D721Med (cell line): ENCODE data around the gene TP53BP2.
"Not testable (repeated sequence)": the region's sequence is repeated elsewhere in the genome, so short reads cannot be mapped to it uniquely, and the experiment has no call there.

Experiments used
- DNase-seq: peaks from one replicate; pipeline ENCODE4 v3.0.0; 2011; ENCODE audit warnings: low spot score; ENCODE audit not compliant: insufficient read length
- FAIRE-seq: peaks from 2 replicates; lab custom pipeline; 2011; peaks lifted over from hg19 to GRCh38; lab: Jason Lieb, UNC
- TF ChIP-seq, protein P1 (sequence below): IDR thresholded peaks from 2 replicates; pipeline ENCODE4 v1.5.1; 2012; ENCODE audit warnings: mild to moderate bottlenecking, control low read depth; ENCODE audit not compliant: insufficient read depth; ENCODE audit errors: missing control alignments

Gene TP53BP2

DNA sequence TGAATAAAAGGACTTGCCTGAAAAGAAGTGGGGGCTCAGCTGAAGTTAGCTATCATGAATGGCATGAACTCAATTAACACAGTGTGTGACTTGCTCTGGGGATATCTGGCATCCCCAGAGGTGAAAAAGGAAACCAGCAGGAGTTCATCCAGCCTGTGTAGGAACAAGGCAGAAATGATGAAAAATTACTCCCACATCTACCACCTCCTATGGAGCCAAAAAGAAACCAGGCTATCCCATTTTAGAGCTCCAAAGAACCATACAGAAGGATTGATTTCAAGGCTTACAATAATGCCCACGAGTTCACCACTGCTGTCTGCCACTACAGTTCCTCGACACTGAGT, 25.3 kb downstream of the TP53BP2 start:
- DNase-seq (no peak), FAIRE-seq (no peak)
- TF ChIP-seq, protein P1, sequence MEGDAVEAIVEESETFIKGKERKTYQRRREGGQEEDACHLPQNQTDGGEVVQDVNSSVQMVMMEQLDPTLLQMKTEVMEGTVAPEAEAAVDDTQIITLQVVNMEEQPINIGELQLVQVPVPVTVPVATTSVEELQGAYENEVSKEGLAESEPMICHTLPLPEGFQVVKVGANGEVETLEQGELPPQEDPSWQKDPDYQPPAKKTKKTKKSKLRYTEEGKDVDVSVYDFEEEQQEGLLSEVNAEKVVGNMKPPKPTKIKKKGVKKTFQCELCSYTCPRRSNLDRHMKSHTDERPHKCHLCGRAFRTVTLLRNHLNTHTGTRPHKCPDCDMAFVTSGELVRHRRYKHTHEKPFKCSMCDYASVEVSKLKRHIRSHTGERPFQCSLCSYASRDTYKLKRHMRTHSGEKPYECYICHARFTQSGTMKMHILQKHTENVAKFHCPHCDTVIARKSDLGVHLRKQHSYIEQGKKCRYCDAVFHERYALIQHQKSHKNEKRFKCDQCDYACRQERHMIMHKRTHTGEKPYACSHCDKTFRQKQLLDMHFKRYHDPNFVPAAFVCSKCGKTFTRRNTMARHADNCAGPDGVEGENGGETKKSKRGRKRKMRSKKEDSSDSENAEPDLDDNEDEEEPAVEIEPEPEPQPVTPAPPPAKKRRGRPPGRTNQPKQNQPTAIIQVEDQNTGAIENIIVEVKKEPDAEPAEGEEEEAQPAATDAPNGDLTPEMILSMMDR = no peak

DNA sequence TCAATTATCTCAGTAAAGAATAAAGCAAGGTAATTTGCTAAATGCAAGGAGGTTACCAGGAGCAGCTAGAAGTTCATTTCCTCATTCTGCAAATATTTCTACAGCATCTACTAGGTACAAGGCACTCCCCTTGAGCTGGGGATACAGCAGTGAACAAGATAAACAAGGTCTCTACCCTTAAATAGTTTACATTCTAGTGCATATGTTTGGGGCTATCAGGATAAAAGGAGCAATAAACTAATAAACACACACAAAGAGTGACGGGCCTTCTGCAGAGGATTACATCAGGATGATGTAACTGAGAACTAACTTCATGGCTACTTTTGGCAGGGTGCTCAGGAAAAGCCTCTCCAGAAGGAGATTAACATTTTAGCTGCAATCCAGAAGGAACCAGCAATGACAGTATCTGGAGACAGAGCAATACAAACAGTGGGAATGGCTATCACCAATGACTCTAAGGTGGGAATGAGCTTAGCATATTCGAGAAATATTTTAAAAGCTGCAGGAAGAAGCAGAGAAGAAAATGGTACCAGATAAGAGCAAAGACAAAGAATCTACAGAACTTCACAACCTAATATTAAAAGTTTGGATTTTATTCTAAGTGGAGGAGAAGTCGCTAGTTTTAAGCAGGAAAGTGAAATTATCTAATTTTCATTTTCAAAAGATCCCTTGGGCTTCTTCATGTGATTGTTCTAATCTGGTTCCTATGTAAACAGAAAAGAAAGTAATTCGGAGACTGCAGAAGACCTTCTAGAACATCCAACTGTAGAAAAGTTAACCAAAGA, 25.8 kb downstream of the TP53BP2 start:
- TF ChIP-seq, protein P1 = no peak
- FAIRE-seq = no peak
- no peak for DNase-seq

DNA sequence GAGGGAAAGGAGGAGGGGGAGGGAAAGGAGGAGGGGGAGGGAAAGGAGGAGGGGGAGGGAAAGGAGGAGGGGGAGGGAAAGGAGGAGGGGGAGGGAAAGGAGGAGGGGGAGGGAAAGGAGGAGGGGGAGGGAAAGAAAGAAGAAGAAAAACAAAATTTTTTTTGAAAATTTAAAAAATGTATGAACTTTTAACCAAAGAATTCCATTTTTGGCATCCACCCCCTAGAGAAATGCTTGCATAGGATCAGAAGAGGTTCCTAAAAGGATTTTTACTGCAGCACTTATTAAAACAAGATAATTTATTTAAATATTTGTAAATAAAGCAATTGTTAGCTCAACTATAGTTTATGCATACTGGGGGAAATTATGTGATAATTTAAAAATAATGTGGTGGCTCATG, 28.5 kb downstream of the TP53BP2 start:
- not testable (repeated sequence) for FAIRE-seq, DNase-seq

DNA sequence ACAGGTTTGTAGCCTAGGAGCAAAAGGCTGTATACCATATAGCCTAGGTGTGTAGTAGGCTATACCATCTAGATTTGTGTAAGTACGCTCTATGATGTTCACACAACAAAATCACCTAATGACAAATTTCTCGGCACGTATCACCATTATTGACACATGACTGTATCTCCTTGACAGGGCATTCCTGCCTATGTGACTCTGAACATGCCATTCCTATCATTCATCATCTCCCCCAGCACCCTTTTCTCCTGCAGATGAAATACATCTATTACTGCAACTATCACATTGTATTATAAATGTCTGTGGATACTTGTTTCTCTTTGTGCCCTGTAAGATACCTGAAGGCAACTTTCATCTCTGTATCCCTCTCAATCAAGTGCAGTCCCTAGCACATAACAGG, 29.9 kb downstream of the TP53BP2 start:
- FAIRE-seq (peak; percentile 64), DNase-seq (no peak)
- TF ChIP-seq, protein P1 = no peak

DNA sequence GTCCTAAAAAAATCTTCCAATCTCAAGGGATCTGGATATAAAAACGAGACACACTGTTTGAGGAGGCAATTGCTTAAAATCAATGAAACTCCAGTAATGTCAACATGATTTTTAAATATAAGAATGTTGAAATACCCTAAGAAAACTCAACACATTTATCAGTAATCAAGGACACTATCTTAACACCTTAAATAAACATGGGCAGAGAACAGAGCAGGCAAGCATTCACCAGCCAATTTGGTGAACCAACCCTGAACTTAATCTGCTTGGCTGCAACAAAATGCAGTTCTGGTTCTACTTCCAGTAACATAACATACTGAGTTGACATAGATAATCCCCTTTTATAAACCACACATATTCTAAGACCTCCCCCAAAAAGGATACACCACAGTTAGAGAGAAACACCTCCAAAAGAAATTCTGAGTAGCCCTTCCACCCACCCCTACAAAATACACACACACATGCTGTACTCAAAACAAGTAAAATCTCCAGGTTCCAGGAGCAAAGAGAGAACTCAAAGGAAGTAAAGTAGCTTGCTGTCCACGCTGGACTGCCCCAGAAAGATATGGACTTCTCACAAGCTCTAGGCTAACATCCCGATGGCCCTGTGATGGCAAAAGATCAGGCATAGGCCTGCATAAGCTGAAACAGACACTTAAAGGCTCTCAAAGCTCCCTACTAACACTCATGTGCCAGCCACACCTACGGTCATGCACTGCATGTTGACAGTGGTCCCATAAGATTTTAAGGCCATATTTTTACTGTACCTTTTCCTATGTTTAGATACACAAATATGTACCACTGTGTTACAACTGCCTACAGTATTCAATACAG, 30.5 kb downstream of the TP53BP2 start:
- FAIRE-seq (peak; percentile 6), DNase-seq (no peak)
- TF ChIP-seq, protein P1 = no peak

DNA sequence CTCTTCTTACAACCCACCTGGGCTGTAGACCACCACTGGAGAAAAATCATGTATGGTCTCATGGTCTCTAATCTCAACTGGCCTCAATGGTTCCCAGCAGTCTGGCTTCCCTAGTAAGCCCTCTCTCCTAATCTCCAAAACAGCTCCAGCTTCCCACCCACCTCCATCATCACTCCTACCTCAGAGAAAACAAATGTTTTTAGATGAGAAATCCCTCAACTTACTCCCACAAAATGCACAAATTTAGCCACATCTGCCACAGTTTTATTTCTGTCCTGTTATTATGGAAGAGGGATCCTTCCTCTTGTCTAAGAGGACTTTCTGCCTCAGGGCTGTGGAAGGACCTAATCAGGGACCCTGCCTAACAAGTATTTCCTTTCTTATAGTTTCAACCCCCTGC, 32.1 kb downstream of the TP53BP2 start:
- DNase-seq = no peak
- no peak for FAIRE-seq
- TF ChIP-seq, protein P1 = no peak

DNA sequence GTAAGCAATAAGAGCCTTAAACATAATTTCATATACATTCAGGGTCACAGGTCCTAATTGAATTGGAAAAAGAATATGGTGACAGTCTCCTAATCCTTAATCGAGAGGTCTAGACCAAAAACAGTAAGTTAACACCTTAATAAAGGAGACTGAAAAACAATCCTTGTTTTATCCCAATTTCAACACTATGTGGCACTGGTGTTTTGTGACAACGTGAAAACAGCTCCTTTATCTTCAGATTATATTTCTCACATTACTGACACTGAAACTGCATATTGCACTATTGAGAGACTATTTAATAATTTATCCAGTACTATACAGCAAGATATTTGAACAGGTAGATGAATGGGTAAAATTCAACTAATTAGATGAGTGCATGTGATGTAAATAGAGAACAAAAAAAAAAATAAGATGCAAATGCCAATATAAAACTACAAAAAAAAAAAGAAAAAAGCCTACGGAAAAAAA, 34.1 kb downstream of the TP53BP2 start:
- no peak for DNase-seq
- peak; percentile 99 for FAIRE-seq
- TF ChIP-seq, protein P1 = peak; percentile 86
